Measurements from ENCODE around the gene RUNX3.
"Not testable (repeated sequence)": the region's sequence is repeated elsewhere in the genome, so short reads cannot be mapped to it uniquely, and the experiment has no call there.

Gene RUNX3

GRCh38 chr1:24913616-24914225, 16.4 kb downstream of the RUNX3 start:
- DNase-seq (ENCODE audit: low read depth), result no peak

GRCh38 chr1:24913274-24913604, 16.8 kb downstream of the RUNX3 start:
- no peak for DNase-seq (ENCODE audit: low read depth)

GRCh38 chr1:24912376-24913273, 17.5 kb downstream of the RUNX3 start:
- no peak for DNase-seq (ENCODE audit: low read depth)

DNA sequence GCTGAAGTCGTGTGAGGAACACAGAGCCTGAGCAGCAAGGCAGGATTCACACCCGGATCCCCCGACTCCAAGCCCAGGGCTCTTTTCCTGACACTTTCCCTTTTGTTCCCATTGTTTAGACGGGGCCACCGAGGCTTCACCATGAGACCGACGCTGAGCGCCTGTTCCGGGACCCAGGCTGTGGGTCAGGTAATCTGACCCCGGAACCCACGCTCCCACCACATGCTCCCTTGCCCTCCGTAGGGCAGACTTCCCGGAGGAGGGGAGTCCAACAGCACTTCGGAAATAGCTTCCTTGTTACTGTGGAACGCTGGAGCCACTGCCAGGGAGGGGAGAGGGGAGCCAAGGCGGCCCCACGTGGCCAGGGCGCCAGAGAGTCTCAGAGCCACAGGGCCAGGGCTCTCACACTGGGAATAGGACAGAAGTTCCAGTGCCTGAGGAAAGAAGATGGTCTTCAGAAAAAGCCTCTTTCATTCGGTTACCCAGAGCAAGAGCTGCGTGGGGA, 18.4 kb downstream of the RUNX3 start:
- no peak for DNase-seq (ENCODE audit: low read depth)

DNA sequence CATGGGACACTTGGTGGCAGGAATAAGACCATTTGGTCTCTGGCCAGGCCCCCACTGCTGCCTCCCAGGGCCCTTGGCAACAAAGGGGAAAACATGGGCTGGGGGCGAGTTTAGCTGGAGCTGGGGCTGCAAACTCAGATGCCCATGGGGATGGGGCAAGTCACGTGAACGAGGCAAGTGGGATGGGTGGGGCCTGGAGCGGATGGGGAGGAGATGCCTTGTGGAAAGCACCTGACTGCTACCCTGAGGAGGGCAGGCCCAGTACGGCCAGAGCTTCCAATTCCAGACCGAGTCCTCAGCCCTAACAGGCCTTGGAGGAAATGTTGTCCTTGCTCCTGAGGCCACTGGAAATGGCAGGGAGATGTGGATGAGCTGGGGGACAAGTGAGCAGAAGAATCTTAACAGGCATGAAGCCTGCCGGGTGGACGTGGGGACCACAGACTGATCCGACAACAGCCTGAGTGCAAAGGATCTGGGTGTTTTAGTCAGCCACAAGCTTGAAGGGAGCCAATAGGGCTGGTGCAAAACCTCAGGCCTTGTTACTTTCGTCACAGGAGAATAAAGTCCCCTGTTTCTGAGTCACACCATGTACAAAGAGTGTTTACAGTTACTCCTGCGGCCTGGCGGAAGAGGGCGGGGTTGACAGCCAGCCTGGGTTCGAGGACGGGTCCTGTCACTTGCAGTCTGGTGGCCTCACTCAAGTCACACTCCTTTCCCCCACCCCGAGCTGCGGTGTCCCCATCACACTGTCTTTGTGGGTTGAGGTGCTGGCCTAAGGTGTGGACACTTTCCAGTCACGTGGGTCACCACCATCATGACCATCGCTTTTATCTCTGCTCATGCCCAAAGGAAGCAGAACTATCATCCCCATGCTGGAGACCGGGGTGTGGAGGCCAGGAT, 19.1 kb downstream of the RUNX3 start:
- peak; percentile 66 for DNase-seq (ENCODE audit: low read depth)

DNA sequence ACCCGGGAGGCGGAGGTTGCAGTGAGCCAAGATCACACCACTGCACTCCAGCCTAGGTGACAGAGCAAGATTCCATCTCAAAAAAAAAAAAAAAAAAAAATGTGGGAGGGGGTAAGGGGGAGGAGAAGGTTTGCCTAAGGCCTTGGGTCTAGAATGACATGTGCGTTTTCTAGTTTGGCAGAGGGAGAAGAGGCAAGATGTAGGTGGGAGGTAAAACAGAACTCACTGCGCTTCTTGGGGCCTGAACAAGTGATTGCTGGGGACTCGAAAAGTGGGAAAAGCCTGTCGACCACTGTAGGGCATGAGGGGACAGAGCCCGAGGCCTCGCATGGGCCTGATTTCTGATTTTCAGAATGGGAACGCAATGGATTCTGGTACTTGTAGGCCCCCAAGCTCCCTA, 19.9 kb downstream of the RUNX3 start:
- no peak for DNase-seq (ENCODE audit: low read depth)

DNA sequence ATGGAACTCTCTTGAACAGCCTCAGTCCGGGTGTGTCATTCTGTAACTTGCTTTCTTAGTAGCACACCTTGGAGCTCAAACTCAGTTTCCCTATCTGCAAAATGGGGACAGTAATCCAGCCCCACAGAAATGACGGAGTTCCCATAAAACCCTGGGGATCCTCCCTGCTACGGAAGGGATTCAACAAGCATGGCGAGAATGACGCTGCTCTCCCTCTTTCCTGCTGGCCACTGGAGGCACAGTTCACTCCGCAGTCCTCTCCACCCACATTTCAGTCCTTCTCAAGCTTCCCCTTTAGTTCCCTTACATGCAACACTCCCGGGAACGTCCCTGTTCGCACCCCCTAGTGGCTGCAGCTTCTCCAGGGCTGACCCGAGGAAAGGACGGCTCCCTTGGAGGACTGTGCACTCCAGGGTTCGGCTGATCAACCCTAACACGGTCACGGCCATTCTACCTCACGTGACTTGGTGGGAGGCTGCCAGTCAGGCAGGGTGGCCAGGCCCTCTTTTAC, 20.6 kb downstream of the RUNX3 start:
- DNase-seq (ENCODE audit: low read depth), result no peak

GRCh38 chr1:24908591-24909259, 21.4 kb downstream of the RUNX3 start:
- DNase-seq (ENCODE audit: low read depth), result no peak

GRCh38 chr1:24907587-24908294, 22.3 kb downstream of the RUNX3 start:
- not testable (repeated sequence) for DNase-seq (ENCODE audit: low read depth)

DNA sequence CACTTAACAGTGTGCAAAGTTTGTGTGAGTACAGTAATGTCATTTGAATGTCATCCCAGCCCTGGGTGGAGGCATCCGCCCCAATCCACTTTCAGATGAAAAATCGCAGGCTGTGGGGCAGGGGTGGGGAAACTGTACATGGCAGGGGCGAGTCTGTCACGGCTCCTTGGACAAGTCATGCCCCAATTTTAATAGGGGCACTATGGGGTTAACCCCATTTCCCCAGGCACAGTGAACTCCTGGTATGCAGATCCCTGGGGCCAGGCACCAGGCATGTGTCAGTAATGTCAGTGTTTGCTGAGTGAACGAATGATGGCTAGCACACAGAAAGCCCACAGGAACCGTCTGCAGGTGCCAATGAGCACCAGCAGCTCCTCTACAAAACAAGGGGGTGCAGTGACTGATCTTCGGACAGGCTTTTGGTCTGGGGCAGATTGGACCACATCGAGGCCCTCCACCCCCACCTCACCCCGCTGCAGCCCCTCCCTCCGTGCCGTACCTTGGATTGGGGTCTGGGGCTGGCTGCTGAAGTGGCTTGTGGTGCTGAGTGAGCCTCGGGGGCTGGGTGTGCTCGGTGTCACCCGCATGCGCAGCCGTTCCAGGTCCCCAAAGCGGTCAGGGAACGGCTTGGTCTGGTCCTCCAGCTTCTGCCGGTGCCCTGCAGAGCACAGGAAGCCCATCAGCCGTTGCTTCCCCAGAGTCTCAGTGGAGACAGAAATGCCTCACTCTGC, 23.2 kb downstream of the RUNX3 start:
- DNase-seq (ENCODE audit: low read depth), result no peak

- no peak for DNase-seq (ENCODE audit: low read depth)
Measured at GRCh38 chr1:24905979-24906720, 23.9 kb downstream of the RUNX3 start.

DNA sequence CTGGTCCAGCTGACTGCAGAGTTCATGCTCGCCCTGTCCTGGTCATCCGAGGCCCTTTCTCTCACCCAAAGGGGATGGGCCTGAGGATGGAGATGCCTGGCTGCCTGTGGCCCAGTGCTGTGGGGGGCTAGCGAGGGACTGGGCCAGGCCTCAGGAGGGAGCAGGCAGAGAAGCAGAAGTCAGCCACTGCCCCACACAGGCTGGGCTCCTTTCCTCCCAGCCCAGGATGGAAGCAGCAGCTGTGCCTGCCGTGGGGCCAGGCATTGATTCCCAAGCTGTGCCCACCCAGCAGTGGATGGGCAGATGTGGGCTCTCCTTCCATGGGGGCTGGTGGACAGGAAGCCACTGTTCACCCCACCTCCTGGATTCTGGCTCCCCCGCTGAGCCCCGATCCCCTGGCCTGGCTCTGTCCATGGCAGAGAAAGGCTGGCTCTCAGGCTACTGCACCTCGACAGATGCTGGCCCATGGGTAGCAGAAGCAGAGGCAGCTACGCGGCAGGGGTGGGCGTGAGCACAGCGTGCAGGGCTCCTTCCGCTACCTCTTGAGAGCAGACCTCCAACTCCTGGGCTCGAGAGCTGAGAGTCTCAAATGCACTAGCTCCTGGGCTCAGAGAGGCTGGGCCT, 24.6 kb downstream of the RUNX3 start:
- DNase-seq (ENCODE audit: low read depth), result no peak

DNA sequence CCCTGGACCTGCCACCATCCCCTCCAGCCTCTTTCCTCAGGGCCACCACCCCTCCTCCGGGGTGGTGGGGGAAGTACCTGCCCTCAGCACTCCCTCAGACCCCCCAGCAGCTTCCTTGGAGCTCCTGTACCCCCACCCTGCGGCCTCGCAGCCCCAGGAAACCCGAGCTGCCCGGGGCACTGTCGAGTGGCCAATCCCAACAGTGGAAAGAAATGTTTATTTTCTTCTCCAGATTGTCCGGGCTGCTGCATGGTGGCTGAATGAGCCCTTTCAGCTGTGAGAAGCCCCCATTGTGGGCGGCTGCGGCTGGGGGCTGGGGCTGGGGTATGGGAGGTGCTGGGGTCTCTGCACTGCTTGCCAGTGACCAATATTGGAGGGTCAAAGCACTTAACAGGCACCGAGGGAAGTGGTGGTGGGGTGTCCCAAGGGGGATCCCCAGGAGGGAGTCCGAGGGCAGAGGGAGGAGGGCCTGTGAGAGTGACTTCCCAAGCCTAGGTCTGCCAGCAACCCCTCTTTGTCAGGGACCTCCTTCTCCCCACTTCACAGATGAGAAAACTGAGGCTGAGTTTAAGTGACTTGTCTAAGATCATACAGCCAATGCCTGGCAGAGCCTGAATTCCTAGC, 25.2 kb downstream of the RUNX3 start:
- no peak for DNase-seq (ENCODE audit: low read depth)

DNA sequence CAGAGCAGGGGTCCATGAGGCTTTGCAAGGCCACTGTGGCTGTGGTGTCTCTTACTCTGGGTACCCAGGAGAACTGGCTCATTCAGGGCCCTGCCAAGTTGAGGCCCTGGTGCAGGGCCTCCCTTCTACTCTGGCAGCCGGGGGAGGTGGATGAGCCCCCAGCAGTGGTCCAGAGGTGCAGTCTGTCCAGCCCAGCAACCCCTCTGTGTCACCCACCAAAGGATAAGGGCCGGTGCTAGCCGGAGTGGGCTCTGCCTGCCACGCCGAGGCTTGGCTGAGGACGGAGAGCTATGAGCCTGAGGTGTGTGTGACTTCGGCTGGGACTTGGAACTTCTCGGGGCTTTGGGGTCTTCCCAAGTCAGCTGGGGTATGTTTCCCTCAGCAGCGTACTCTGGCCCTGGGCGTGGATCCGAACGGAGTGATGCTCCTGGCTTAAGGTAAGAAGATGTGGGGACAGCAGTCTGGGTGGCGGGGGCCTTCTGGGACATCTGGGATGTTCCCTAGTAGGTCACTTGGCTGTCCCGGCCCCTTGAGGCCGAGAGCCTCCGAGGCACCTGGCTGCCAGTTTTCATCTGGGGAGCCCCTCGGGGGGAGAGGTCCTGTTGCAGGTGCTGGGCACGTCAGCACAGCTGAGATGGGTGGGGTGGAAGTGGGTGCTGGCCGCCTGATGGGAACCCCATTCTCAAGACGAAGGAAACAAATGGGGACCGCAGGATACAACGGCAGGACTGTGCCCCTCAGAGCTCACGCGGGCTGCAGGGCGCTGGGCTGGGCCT, 25.9 kb downstream of the RUNX3 start:
- DNase-seq (ENCODE audit: low read depth), result no peak

- no peak for DNase-seq (ENCODE audit: low read depth)
Measured at GRCh38 chr1:24903560-24903954, 26.5 kb downstream of the RUNX3 start.

DNA sequence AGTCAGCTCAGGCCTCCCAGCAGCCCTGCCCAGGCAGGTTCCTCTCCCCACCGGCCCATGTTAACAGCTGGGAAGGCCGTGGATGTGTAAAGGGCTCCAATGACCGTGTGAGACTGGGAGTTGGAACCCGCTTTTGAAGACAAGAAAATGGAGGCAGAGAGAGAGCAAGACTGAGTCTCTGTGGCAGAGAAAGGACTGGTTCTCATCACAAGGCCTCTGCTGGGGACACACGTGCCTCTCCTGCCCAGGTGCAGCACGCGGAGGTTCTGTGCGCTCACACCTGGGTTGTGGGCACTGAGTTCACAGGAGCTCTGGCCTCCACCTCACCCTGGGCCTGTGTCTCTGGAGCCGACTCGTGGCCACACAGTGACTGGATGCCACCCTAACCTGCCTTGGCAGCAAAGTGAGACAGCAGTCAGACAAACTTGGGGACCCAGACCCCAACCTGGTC, 27.0 kb downstream of the RUNX3 start:
- DNase-seq (ENCODE audit: low read depth), result no peak

DNA sequence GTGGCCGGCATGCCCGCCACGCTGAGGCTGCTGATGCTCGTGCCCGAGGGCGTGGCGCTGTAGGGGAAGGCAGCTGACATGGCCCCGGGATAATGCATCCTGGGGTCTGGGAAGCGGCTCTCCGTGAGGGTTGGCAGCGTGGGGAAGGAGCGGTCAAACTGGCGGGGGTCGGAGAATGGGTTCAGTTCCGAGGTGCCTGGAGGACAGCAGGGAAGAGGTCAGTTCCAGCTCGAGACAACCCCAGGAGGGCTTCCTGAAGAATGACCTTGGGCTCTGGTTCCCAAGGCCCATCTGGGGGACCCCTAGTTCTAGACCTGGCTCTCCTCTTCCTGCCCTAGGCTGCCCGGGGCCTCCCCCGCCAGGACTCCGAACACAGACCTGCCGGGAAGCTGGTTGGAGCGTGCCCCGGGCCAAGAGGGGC, 27.6 kb downstream of the RUNX3 start:
- DNase-seq (ENCODE audit: low read depth), result no peak

All from activated T-cell treated with anti-CD3 and anti-CD28 coated beads for 24 hours (primary cell).